Astrocyte of the spinal cord (primary cell): ENCODE data around the gene LELP1.
"Not testable (repeated sequence)": the region's sequence is repeated elsewhere in the genome, so short reads cannot be mapped to it uniquely, and the experiment has no call there.

Source experiments
- DNase-seq: peaks from one replicate; pipeline ENCODE4 v3.0.0; 2011; ENCODE audit warnings: low read depth, low spot score
- H3K4me3 ChIP-seq: 2 replicates; pipeline ENCODE4 v1.5.1; 2011; ENCODE audit warnings: low read depth, mild to moderate bottlenecking, low read length, moderate library complexity
- CTCF ChIP-seq: IDR thresholded peaks from 2 replicates; pipeline ENCODE4 v1.5.1; 2012; ENCODE audit warnings: low read depth, mild to moderate bottlenecking, low read length, inconsistent platforms
- in situ Hi-C: cut with HindIII; loops from 2 replicates; pipeline ENCODE4 v1.10.0; 2017; ENCODE audit warnings: low sequenced_read_pairs

LELP1 gene

GRCh38 chr1:153203130-153203529 is at the start of gene LELP1:
Gene LELP1, plus strand, starts transcription at chr1:153203430. Its CDS starts 1,278 bp downstream, at chr1:153204708.
- in situ Hi-C loops, result no loop called here
- no peak within 1 kb of the TSS for H3K4me3 ChIP-seq
- no peak for DNase-seq
- no peak for TF ChIP-seq CTCF

- in situ Hi-C loops, result no loop called here
- H3K4me3 ChIP-seq, result no peak overlapping the region
- no peak for TF ChIP-seq CTCF
- no peak for DNase-seq
Observed at GRCh38 chr1:153155541-153155940, 47.7 kb upstream of the LELP1 start.

GRCh38 chr1:153168686-153169085 is 34.5 kb upstream of the LELP1 start:
- in situ Hi-C loops, result no loop called here
- no peak for TF ChIP-seq CTCF
- no peak overlapping the region for H3K4me3 ChIP-seq
- DNase-seq, result no peak

GRCh38 chr1:153174624-153175023 is 28.6 kb upstream of the LELP1 start:
- DNase-seq, result no peak

GRCh38 chr1:153178922-153179321 is 24.3 kb upstream of the LELP1 start:
- TF ChIP-seq CTCF, result no peak
- H3K4me3 ChIP-seq, result no peak overlapping the region
- in situ Hi-C loops, result no loop called here
- DNase-seq, result no peak

More at GRCh38 chr1:153174624-153175023, 28.6 kb upstream of the LELP1 start:
- in situ Hi-C loops, result no loop called here
- no peak for TF ChIP-seq CTCF
- H3K4me3 ChIP-seq, result no peak overlapping the region

GRCh38 chr1:153180556-153180955 is 22.7 kb upstream of the LELP1 start:
- in situ Hi-C loops, result no loop called here
- no peak overlapping the region for H3K4me3 ChIP-seq
- TF ChIP-seq CTCF, result no peak
- no peak for DNase-seq

- DNase-seq, H3K4me3 ChIP-seq, in situ Hi-C loops: not testable (repeated sequence)
Observed at GRCh38 chr1:153188301-153188700, 14.9 kb upstream of the LELP1 start.
